GM21619 (cell line): ENCODE data around the gene ACYP2.
"Not testable (repeated sequence)": the region's sequence is repeated elsewhere in the genome, so short reads cannot be mapped to it uniquely, and the experiment has no call there.

Experiments
- ATAC-seq: cut with Tn5 transposase; IDR thresholded peaks from one replicate; pipeline ENCODE4 v1.9.1; 2021; ENCODE audit not compliant: unreplicated experiment

ACYP2 gene

GRCh38 chr2:54313147-54313546 lies 197.7 kb downstream of the ACYP2 start:
- no peak for ATAC-seq

- no peak for ATAC-seq
These were observed 202.6 kb downstream of the ACYP2 start for GRCh38 chr2:54317973-54318372.

- ATAC-seq, result no peak
These were observed 203.4 kb downstream of the ACYP2 start for GRCh38 chr2:54318821-54319220.

- ATAC-seq, result no peak
These were observed 205.6 kb downstream of the ACYP2 start for GRCh38 chr2:54321047-54321446.

- not testable (repeated sequence) for ATAC-seq
These were observed 209.1 kb downstream of the ACYP2 start for GRCh38 chr2:54324517-54324916.

GRCh38 chr2:54325148-54325547 lies 209.7 kb downstream of the ACYP2 start:
- ATAC-seq, result no peak

- no peak for ATAC-seq
These were observed 214.2 kb downstream of the ACYP2 start for GRCh38 chr2:54329482-54330161.

- peak; percentile 95 for ATAC-seq
These were observed 214.9 kb downstream of the ACYP2 start for GRCh38 chr2:54330162-54330925.

- no peak for ATAC-seq
These were observed 215.8 kb downstream of the ACYP2 start for GRCh38 chr2:54330926-54331835.

GRCh38 chr2:54332386-54332785 lies 217.0 kb downstream of the ACYP2 start:
- ATAC-seq, result no peak

- ATAC-seq, result no peak
These were observed 220.9 kb downstream of the ACYP2 start for GRCh38 chr2:54336136-54336976.

- no peak for ATAC-seq
These were observed 221.5 kb downstream of the ACYP2 start for GRCh38 chr2:54336977-54337255.

- no peak for ATAC-seq
These were observed 226.2 kb downstream of the ACYP2 start for GRCh38 chr2:54341656-54342055.

GRCh38 chr2:54342603-54343002 lies 227.2 kb downstream of the ACYP2 start:
- no peak for ATAC-seq

GRCh38 chr2:54347622-54348021 lies 232.2 kb downstream of the ACYP2 start:
- no peak for ATAC-seq

GRCh38 chr2:54348646-54349045 lies 233.2 kb downstream of the ACYP2 start:
- no peak for ATAC-seq

GRCh38 chr2:54350426-54350825 lies 235.0 kb downstream of the ACYP2 start:
- ATAC-seq, result no peak

GRCh38 chr2:54353216-54353615 lies 237.8 kb downstream of the ACYP2 start:
- ATAC-seq, result no peak
